Effector memory CD4-positive, alpha-beta T cell (primary cell): Measurements from ENCODE around the gene MEOX2.

Experiments
- DNase-seq, 3 donors: peaks; one replicate each; pipeline ENCODE4 v3.0.0-alpha.2; 2020
- H3K27ac ChIP-seq: 2 replicates; pipeline ENCODE4 v1.7.0; 2013; ENCODE audit warnings: mild to moderate bottlenecking, low read length, moderate library complexity; ENCODE audit not compliant: insufficient read depth, poor library complexity, severe bottlenecking
- H3K27me3 ChIP-seq: replicated peaks from 2 replicates; pipeline ENCODE4 v1.7.0; 2013; ENCODE audit warnings: mild to moderate bottlenecking, low read length; ENCODE audit not compliant: insufficient read depth, control insufficient read depth, poor library complexity, severe bottlenecking
- H3K36me3 ChIP-seq: 2 replicates; pipeline ENCODE4 v1.7.0; 2013; ENCODE audit warnings: mild to moderate bottlenecking, low read length, moderate library complexity; ENCODE audit not compliant: control insufficient read depth, insufficient read depth
- H3K4me1 ChIP-seq: 2 replicates; pipeline ENCODE4 v1.7.0; 2013; ENCODE audit warnings: low read length, mild to moderate bottlenecking; ENCODE audit not compliant: control insufficient read depth, insufficient read depth, poor library complexity, severe bottlenecking
- H3K4me3 ChIP-seq: 2 replicates; pipeline ENCODE4 v1.7.0; 2013; ENCODE audit warnings: low read length, low read depth, mild to moderate bottlenecking; ENCODE audit not compliant: insufficient read depth, poor library complexity, severe bottlenecking
- H3K9me3 ChIP-seq: 2 replicates; pipeline ENCODE4 v1.7.0; 2013; ENCODE audit warnings: mild to moderate bottlenecking, low read length, moderate library complexity; ENCODE audit not compliant: control insufficient read depth
- total RNA-seq, 3 donors: gene quantifications; one replicate each; lab custom pipeline; 2026; lab: John Stamatoyannopoulos, UW

Gene MEOX2
- 0 reads per million in 3 donors for total RNA-seq

DNA sequence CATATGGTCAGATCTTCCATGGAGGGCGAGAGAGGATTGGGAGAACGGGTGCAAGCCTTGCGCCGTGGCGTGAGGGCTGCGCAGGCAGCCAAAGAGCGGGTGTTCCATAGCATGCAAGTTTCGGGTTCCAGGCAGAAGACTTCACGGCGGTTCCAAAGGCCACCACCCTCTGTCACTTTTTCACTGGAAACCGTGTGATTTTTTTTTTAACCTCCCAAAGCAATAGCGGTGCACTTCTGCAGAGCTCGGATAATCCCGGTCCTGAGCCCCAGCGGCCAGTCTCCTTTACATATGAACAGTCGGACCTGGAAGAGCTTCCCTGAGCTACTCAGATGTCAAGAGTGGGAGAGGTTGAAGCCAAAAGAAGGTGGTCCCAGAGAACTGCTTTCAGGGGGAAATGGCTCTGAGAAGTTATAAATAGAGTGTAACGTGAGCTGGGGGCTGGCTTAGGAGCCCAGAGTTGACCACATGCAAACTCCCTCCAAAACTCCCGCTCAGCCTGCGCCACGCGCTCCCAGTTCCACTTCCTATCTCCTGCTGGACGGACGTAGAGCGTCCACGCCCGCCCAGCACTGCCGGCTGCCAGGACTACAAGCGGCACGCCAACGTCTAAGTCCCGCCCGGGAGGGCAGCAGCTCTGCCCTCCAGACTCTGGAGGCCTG lies at the start of gene MEOX2:
Gene MEOX2, minus strand, starts transcription at position 389 of the 662 bp plus-strand sequence. Its CDS starts 281 bp downstream, at position 108.
- Histone ChIP-seq H3K4me3 (no peak within 1 kb of the TSS), H3K36me3 (no peaks in the 10 kb centered on the region), H3K9me3 (no peaks in the 10 kb centered on the region), H3K27ac (no peak within 1 kb of the TSS), H3K27me3 (no peaks in the 10 kb centered on the region), H3K4me1 (no peaks in the 10 kb centered on the region)
- no peak for DNase-seq

GRCh38 chr7:15729746-15730145 lies 43.3 kb upstream of the MEOX2 start:
- Histone ChIP-seq H3K36me3 (no peaks in the 10 kb centered on the region), H3K9me3 (no peaks in the 10 kb centered on the region), H3K27me3 (no peaks in the 10 kb centered on the region), H3K4me3 (no peak overlapping the region), H3K27ac (no peak overlapping the region), H3K4me1 (no peaks in the 10 kb centered on the region)
- DNase-seq = no peak

DNA sequence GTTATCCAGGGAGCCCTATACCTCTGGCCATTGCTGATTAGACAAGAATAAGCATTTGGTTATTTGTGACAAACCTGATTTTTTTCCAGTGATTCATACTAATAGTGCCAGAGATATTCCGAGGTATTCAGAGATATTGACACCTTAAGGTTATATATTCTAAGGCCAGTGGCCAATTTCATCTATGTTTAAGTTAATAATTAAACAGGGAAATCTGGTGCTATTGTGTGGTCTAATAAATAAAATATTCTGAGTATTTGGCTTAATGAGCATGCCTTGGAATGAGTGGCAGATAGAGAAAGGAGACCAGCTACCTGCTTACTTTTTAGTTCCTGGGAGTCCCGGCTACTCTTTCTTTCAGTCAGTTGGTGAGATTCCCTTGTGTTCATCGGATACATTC lies 38.6 kb upstream of the MEOX2 start:
- Histone ChIP-seq H3K27me3 (no peaks in the 10 kb centered on the region), H3K36me3 (no peaks in the 10 kb centered on the region), H3K9me3 (no peaks in the 10 kb centered on the region), H3K4me3 (no peak overlapping the region), H3K27ac (no peak overlapping the region), H3K4me1 (no peaks in the 10 kb centered on the region)
- no peak for DNase-seq

- Histone ChIP-seq H3K4me1 (no peaks in the 10 kb centered on the region), H3K4me3 (no peak overlapping the region), H3K27me3 (no peaks in the 10 kb centered on the region), H3K36me3 (no peaks in the 10 kb centered on the region), H3K9me3 (no peaks in the 10 kb centered on the region), H3K27ac (no peak overlapping the region)
- no peak for DNase-seq
Measured at GRCh38 chr7:15723841-15724240, 37.4 kb upstream of the MEOX2 start.

DNA sequence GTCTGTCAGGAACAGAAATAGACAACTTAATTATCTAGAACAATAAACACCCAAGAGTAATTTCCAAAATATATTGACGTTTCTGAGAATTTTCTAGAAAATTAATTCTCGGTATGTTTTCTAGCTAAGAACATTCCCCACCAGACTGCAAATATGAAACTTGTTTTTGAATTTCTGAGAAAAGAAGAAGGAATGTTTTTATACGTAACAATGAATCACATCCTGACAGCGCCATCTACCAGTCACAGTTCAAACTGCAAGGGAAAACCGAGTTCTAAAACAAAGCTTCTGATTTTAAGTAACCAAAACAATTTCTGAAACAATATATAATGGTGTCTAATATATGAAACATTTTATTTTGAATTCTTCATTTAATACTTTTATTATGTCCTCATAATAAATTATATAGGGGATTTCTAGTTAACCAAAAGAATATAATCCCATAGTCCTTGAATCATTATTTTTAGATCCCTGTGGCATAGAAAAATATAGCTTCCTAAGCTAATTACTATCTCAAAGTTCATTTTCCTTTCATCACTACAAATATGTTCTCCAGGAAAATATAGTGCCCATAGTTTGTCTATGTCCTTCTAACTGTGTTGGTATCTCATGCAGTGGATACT lies 34.5 kb upstream of the MEOX2 start:
- no peak for DNase-seq
- no peaks in the 10 kb centered on the region for H3K9me3 ChIP-seq
- no peaks in the 10 kb centered on the region for H3K27me3 ChIP-seq
- H3K4me3 ChIP-seq = no peak overlapping the region
- H3K27ac ChIP-seq = no peak overlapping the region
- H3K36me3 ChIP-seq = no peaks in the 10 kb centered on the region
- no peaks in the 10 kb centered on the region for H3K4me1 ChIP-seq

DNA sequence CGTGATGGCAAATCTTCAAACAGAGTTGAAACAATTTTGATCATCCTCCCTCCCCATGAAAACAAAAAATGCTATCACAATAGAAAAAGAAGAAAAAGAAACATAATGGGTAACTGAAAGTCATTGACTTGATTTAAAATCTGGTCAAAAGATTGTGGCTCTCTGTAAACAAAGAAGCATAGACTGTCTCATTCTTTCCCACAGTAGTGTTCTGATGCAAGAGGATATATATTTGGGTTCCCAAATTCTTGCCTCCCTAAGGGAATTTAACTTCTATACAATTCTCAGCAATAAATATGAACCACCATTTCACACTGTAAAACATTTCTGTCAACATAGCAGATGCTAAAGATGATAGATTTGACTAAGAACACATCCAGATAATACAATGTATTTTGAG lies 32.8 kb upstream of the MEOX2 start:
- H3K27ac ChIP-seq = no peak overlapping the region
- H3K4me3 ChIP-seq = no peak overlapping the region
- no peaks in the 10 kb centered on the region for H3K4me1 ChIP-seq
- H3K9me3 ChIP-seq = no peaks in the 10 kb centered on the region
- no peaks in the 10 kb centered on the region for H3K36me3 ChIP-seq
- DNase-seq = no peak
- no peaks in the 10 kb centered on the region for H3K27me3 ChIP-seq

- H3K27me3 ChIP-seq = no peaks in the 10 kb centered on the region
Measured at GRCh38 chr7:15715435-15715834, 29.0 kb upstream of the MEOX2 start.

DNA sequence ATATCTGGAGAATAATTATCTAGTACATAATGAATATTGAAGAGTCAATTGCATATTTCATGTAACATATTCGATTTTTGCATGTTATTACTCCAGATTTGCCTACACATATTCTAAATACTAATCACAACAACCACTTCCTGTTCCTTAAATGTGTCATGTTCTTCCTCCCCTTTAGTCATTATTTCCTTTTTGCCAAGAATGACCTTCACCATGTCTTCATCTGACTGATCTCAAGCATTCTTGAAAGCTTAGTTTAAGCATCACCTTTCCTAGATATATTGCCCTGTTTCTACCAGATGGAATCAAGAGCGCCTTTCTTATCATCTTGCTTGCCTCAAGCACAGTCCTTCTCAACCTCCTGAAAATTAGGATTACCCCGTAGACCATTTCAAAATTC lies 23.5 kb upstream of the MEOX2 start:
- Histone ChIP-seq H3K36me3 (no peaks in the 10 kb centered on the region), H3K27ac (no peak overlapping the region), H3K27me3 (no peaks in the 10 kb centered on the region), H3K9me3 (no peaks in the 10 kb centered on the region), H3K4me1 (no peaks in the 10 kb centered on the region), H3K4me3 (no peak overlapping the region)
- no peak for DNase-seq

More at GRCh38 chr7:15715435-15715834, 29.0 kb upstream of the MEOX2 start:
- no peak for DNase-seq
- Histone ChIP-seq H3K27ac (no peak overlapping the region), H3K36me3 (no peaks in the 10 kb centered on the region), H3K4me1 (no peaks in the 10 kb centered on the region), H3K4me3 (no peak overlapping the region), H3K9me3 (no peaks in the 10 kb centered on the region)

GRCh38 chr7:15707570-15707969 lies 21.1 kb upstream of the MEOX2 start:
- Histone ChIP-seq H3K4me1 (no peaks in the 10 kb centered on the region), H3K36me3 (no peaks in the 10 kb centered on the region), H3K4me3 (no peak overlapping the region), H3K27ac (no peak overlapping the region), H3K9me3 (no peaks in the 10 kb centered on the region), H3K27me3 (no peaks in the 10 kb centered on the region)
- no peak for DNase-seq

DNA sequence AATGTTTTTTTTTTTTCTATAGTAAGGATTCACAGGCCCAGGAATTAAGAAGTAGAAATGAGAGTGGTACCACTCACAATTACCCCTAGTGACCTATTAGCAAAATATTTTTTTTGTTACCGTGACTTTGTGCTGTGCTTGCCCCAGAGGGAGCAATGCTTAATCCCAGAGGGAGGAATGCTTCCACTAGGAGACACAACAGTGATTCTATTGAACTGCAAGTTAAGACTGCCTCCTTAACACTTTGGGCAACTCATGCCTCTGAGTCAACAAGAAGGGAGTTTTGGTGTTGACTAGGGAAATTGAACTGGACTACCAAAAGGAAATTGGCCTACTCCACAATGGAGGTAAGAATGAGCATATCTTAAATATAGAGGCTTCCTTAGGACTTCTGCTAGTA lies 17.2 kb upstream of the MEOX2 start:
- H3K27me3 ChIP-seq = no peaks in the 10 kb centered on the region
- no peaks in the 10 kb centered on the region for H3K36me3 ChIP-seq

More for the DNA sequence above, 17.2 kb upstream of the MEOX2 start:
- Histone ChIP-seq H3K4me3 (no peak overlapping the region), H3K9me3 (no peaks in the 10 kb centered on the region), H3K27ac (no peak overlapping the region), H3K4me1 (no peaks in the 10 kb centered on the region)
- DNase-seq = no peak
